Right lobe of liver (tissue), 6 donors: Measurements from ENCODE around the gene HSPA14. TPM values are rescaled to one million over a fixed set of nuclear protein-coding genes. Genes with fewer than 3 reads are reported as not detected.

Experiments used
- ATAC-seq, 4 donors: fragments of 200-7000 bp; cut with Tn5 transposase; one replicate each; pipeline ENCODE4 v1.9.1; 2020; ENCODE audit warnings: mild to moderate bottlenecking in 4 of 4, moderate library complexity in 4 of 4
- DNase-seq, 3 donors: peaks; one replicate each; pipeline ENCODE4 v3.0.0-alpha.2; 2020
- H3K27ac ChIP-seq, 3 donors: fragments of 200-600 bp; one replicate each; pipeline ENCODE4 v1.8.0; 2022
- H3K27me3 ChIP-seq, 2 donors: fragments of 200-600 bp; one replicate each; pipeline ENCODE4 v1.8.0; 2022
- H3K36me3 ChIP-seq, 4 donors: fragments of 200-600 bp; sonication (generic) in 1 of 4; one replicate each; pipeline versions ENCODE4 v1.5.1 to v1.8.0; 2017 to 2022; ENCODE audit warnings: control low read depth in 1 of 4
- H3K4me1 ChIP-seq, 4 donors: fragments of 200-600 bp; sonication (generic) in 1 of 4; one replicate each; pipeline versions ENCODE4 v1.5.1 to v1.8.0; 2017 to 2022; ENCODE audit warnings: control low read depth in 1 of 4
- H3K4me3 ChIP-seq, 3 donors: fragments of 200-600 bp; one replicate each; pipeline ENCODE4 v1.8.0; 2022
- H3K9me3 ChIP-seq, 4 donors: fragments of 200-600 bp; sonication (generic) in 1 of 4; one replicate each; pipeline versions ENCODE4 v1.5.1 to v1.8.0; 2017 to 2022; ENCODE audit warnings: control low read depth in 1 of 4
- POLR2A ChIP-seq: fragments of 450-650 bp; IDR thresholded peaks from one replicate; pipeline ENCODE4 v1.6.1; 2017; ENCODE audit warnings: antibody characterized with exemption, mild to moderate bottlenecking
- WGBS: methylation state at CpG from one replicate; pipeline ENCODE4 v1.1.6; 2018; ENCODE audit warnings: low coverage, low lambda C conversion rate; ENCODE audit not compliant: insufficient coverage; ENCODE audit errors: missing lambda C conversion rate; 5-methylcytosine and 5-hydroxymethylcytosine counted together
- intact Hi-C, 2 donors: fragments of 100-400 bp; cut with DNase I; formaldehyde crosslinking; loops; one replicate each; pipeline versions ENCODE4 v1.11.2 to v1.14.1; 2022
- long read RNA-seq: library from polyadenylated mRNA; unstranded; transcript quantifications from one replicate; pipeline ENCODE4 v2.0.0, GENCODE V29; 2019
- total RNA-seq, 6 experiments: library from RNA; depleted of rRNA in 2 of 6; stranded (reverse); fragments of >200 nt in 2 of 6; fragmentation: NEBNext Ultra II Directional in 3 of 6; extraction: Animal tissue kit (Norgen Biotek cat#: 25700) in 3 of 6; gene quantifications; one replicate each; pipeline versions ENCODE4 v1.1.0 to v1.2.4, GENCODE V29; 2016 to 2023
- TF ChIP-seq, protein P1 (sequence below), 4 donors: fragments of 200-600 bp in 3 of 4; fragments of 450-650 bp in 1 of 4; IDR thresholded peaks; one replicate each; pipeline versions ENCODE4 v1.5.1 to v1.8.0; 2016 to 2022; ENCODE audit warnings: antibody characterized with exemption in 4 of 4, mild to moderate bottlenecking in 2 of 4
- donor health status: DM: no; HTN: yes; CAD: no.
- donor health status: DM: no; HTN: no; CAD: no.
- donor health status: DM: no; HTN: no; CAD: no.
- donor health status: DM: no; HTN: yes; CAD: no.
- donor health status: DM: no; HTN: yes; CAD: no.

Gene HSPA14, protein sequence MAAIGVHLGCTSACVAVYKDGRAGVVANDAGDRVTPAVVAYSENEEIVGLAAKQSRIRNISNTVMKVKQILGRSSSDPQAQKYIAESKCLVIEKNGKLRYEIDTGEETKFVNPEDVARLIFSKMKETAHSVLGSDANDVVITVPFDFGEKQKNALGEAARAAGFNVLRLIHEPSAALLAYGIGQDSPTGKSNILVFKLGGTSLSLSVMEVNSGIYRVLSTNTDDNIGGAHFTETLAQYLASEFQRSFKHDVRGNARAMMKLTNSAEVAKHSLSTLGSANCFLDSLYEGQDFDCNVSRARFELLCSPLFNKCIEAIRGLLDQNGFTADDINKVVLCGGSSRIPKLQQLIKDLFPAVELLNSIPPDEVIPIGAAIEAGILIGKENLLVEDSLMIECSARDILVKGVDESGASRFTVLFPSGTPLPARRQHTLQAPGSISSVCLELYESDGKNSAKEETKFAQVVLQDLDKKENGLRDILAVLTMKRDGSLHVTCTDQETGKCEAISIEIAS
- 1 to 10 TPM; 2.7 to 8.6 (median 4.9) TPM for total RNA-seq
- long read RNA-seq, partial matches to known transcripts = 3 of 7 reads
- long read RNA-seq, other reads (novel, unspliced or antisense) = 1 of 7 reads

DNA sequence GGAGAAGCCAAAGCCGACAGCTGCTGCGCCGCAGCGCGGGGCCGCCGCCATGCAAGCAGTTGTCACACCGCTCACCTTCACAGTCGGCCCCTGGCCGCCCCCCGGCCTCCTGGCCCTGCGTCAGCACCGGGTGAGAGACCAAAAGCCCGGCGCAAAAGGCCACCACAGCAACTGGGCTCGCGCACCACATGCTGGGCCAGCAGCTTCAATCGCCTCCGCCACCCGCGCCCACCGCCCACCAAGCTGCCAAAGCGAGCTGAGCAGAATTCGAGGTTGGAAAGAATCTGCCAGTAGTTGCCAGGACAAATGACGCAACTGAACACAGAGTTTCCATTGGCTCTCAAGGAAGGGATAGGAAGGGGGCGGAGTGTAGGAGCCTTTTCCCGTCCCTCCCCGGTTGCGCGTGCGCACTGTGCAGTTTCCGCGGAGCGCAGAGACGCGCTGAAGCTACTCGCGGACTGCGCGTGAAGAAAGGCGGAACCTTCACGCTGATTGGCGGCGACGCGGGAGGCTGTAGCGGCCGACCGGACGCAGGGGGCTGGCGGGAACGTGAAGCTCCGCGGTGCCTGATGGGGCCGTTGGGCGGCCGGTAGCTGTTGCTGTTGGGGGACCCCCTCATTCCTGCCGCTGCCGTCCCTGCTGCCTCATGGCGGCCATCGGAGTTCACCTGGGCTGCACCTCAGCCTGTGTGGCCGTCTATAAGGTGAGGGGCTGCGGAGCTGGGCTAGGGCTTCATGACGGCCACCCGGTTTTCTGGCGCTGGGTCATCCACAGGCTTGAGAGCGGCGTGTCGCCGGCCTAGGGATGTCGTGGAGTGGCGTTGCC is at the start of gene HSPA14, which contains the start of the genes CDNF and MSANTD7:
TSS of gene HSPA14 (plus strand) at position 550 of the 825 bp plus-strand sequence. CDS start at position 647, 97 bp downstream.
TSS of gene CDNF (minus strand) at position 281 of the 825 bp plus-strand sequence. CDS start at position 190, 91 bp downstream.
TSS of gene MSANTD7 (plus strand) at position 550 of the 825 bp plus-strand sequence. CDS start 3,979 bp downstream, outside the sequence.
- H3K4me3 ChIP-seq = peak within 1 kb of the TSS; percentile 91 to 97 (median 91)
- peak; percentile 88 for TF ChIP-seq POLR2A
- TF ChIP-seq, protein P1, sequence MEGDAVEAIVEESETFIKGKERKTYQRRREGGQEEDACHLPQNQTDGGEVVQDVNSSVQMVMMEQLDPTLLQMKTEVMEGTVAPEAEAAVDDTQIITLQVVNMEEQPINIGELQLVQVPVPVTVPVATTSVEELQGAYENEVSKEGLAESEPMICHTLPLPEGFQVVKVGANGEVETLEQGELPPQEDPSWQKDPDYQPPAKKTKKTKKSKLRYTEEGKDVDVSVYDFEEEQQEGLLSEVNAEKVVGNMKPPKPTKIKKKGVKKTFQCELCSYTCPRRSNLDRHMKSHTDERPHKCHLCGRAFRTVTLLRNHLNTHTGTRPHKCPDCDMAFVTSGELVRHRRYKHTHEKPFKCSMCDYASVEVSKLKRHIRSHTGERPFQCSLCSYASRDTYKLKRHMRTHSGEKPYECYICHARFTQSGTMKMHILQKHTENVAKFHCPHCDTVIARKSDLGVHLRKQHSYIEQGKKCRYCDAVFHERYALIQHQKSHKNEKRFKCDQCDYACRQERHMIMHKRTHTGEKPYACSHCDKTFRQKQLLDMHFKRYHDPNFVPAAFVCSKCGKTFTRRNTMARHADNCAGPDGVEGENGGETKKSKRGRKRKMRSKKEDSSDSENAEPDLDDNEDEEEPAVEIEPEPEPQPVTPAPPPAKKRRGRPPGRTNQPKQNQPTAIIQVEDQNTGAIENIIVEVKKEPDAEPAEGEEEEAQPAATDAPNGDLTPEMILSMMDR (IDR thresholded peaks at IDR 0.05) = no peak
- H3K27me3 ChIP-seq = no peaks in the 10 kb centered on the region
- H3K27ac ChIP-seq = peak within 1 kb of the TSS; percentile 88 to 96 (median 95)
- ATAC-seq (peak; percentile 96 to 98 (median 96)), DNase-seq (peak; percentile 99 to 100 (median 100))
- WGBS = 0% methylated on average over 6 of the region's 72 CpGs
- H3K36me3 ChIP-seq = peaks cover 0 to 16% (median 0%) of the 10 kb centered on the region in 4 donors
- H3K9me3 ChIP-seq = no peaks in the 10 kb centered on the region
- intact Hi-C loops = no loop called here
- peaks cover 0 to 10% (median 4%) of the 10 kb centered on the region in 4 donors for H3K4me1 ChIP-seq

DNA sequence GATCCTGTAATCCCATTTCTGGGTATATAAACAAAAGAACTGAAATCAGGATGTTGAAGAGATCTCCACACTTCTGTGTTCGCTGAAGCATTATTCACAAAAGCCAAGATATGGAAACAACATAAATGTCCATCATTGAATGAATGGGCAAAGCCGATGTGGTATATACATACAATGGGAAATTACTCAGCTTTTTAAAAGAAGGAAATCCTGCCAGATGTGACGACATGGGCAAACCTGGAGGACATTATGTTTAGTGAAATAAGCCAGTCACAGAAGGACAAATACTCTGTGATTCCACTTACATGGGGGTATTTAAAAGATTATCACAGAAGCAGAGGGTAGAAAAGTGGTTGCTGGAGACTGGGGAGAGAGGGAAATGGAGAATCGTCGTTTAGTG is 39.5 kb upstream of the HSPA14 start:
- no peaks in the 10 kb centered on the region for H3K4me1 ChIP-seq
- no peaks in the 10 kb centered on the region for H3K36me3 ChIP-seq
- WGBS = 41% methylated on average over 5 of the region's 5 CpGs
- ATAC-seq (no peak), DNase-seq (no peak)
- no peaks in the 10 kb centered on the region for H3K27me3 ChIP-seq
- no peak for TF ChIP-seq POLR2A
- TF ChIP-seq, protein P1 (IDR thresholded peaks at IDR 0.05) = no peak
- intact Hi-C loops = no loop called here
- H3K27ac ChIP-seq = no peak overlapping the region
- H3K4me3 ChIP-seq = no peak overlapping the region
- H3K9me3 ChIP-seq = no peaks in the 10 kb centered on the region

DNA sequence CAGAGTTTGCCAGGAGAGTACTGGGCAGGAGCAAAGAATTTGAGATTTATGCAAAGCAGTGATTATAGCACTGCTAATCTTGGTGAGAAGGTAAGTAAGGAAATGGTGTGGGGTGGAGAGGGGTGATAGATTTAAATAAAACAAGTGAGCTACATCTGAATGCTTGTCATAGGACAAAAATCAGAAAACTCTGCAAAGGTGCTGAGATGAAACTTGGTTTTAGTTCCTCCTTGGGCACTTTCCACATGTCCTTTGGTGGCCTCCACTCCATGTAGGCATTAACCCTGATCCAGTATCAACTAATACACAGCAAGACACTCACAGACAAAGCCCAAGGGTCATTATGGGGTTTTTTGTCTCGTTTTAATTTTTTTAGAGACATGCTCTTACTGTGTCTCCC is 37.7 kb upstream of the HSPA14 start:
- TF ChIP-seq POLR2A = no peak
- TF ChIP-seq, protein P1 (IDR thresholded peaks at IDR 0.05) = no peak
- Histone ChIP-seq H3K4me1 (no peaks in the 10 kb centered on the region), H3K27me3 (no peaks in the 10 kb centered on the region), H3K27ac (no peak overlapping the region), H3K36me3 (no peaks in the 10 kb centered on the region), H3K9me3 (no peaks in the 10 kb centered on the region), H3K4me3 (no peak overlapping the region)
- ATAC-seq = no peak
- DNase-seq = no peak
- intact Hi-C loops = no loop called here
- 0% methylated on average over 1 of the region's 1 CpG for WGBS

DNA sequence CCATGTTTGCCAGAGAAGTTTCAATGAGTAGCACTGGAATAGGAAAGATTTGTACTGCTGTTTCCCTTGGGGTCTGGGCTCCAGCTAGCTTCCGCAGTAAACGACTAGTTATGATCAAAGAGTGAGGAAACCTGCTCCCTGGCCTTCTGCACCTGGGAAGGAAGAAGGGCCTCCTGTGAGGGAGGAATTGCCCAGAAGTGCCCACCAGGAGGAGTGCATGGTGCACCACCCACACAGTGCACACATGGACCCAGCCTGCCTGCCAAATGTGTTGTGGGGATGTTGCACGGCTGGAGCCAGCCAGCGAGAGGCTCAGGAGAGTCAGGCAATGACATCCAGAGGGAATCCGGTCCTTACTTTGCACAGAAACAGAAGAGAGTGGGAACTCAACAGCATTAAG is 36.4 kb upstream of the HSPA14 start:
- DNase-seq (no peak), ATAC-seq (no peak)
- WGBS = 57% methylated on average over 4 of the region's 5 CpGs
- Histone ChIP-seq H3K4me3 (no peak overlapping the region), H3K9me3 (no peaks in the 10 kb centered on the region), H3K4me1 (no peaks in the 10 kb centered on the region), H3K27ac (no peak overlapping the region), H3K27me3 (no peaks in the 10 kb centered on the region), H3K36me3 (no peaks in the 10 kb centered on the region)
- TF ChIP-seq POLR2A = no peak
- TF ChIP-seq, protein P1 (IDR thresholded peaks at IDR 0.05) = no peak
- intact Hi-C loops = no loop called here
